Keratinocyte (primary cell): Measurements from ENCODE around the gene POM121L2. TPM values are rescaled to one million over a fixed set of nuclear protein-coding genes. Genes with fewer than 3 reads are reported as not detected.

ENCODE experiments used
- DNase-seq: peaks from one replicate; pipeline ENCODE4 v3.0.0-alpha.2; 2011; ENCODE audit warnings: low read depth, missing footprints, low spot score
- FAIRE-seq: peaks from 2 replicates; lab custom pipeline; 2011; peaks lifted over from hg19 to GRCh38; lab: Jason Lieb, UNC
- H2AFZ ChIP-seq: 2 replicates; pipeline ENCODE4 v1.6.0; 2012; ENCODE audit warnings: low read length, control low read depth, inconsistent platforms; ENCODE audit not compliant: control insufficient read depth
- H3K27ac ChIP-seq: 2 replicates; pipeline ENCODE4 v1.5.1; 2011; ENCODE audit warnings: low read length; ENCODE audit not compliant: control insufficient read depth, insufficient read depth
- H3K27me3 ChIP-seq: 3 replicates; pipeline ENCODE4 v1.6.0; 2011; ENCODE audit warnings: low read length; ENCODE audit not compliant: control insufficient read depth, insufficient read depth; ENCODE audit errors: extremely low read depth
- H3K36me3 ChIP-seq, 2 experiments: 2 replicates in 1 of 2; 3 replicates in 1 of 2; pipeline ENCODE4 v1.5.1; 2011; ENCODE audit warnings: low read length in 2 of 2, mild to moderate bottlenecking in 1 of 2; ENCODE audit not compliant: control insufficient read depth in 2 of 2, insufficient read depth in 2 of 2; ENCODE audit errors: extremely low read depth in 1 of 2
- H3K4me1 ChIP-seq: 3 replicates; pipeline ENCODE4 v1.5.1; 2011; ENCODE audit warnings: low read length; ENCODE audit not compliant: control insufficient read depth, insufficient read depth; ENCODE audit errors: extremely low read depth
- H3K4me2 ChIP-seq: 3 replicates; pipeline ENCODE4 v1.6.0; 2011; ENCODE audit warnings: low read depth, low read length; ENCODE audit not compliant: control insufficient read depth, insufficient read depth; ENCODE audit errors: extremely low read depth
- H3K4me3 ChIP-seq, 3 experiments: fragments of 200-600 bp in 1 of 3; sonication (generic) in 1 of 3; 2 replicates in 2 of 3; 3 replicates in 1 of 3; pipeline ENCODE4 v1.5.1; 2011 to 2016; ENCODE audit warnings: low read length in 3 of 3, mild to moderate bottlenecking in 3 of 3, control low read depth in 2 of 3, inconsistent platforms in 1 of 3, low read depth in 1 of 3, mixed read lengths in 1 of 3, mixed run types in 1 of 3, moderate library complexity in 1 of 3; ENCODE audit not compliant: control insufficient read depth in 2 of 3, insufficient read depth in 2 of 3; ENCODE audit errors: extremely low read depth in 1 of 3
- H3K79me2 ChIP-seq: 2 replicates; pipeline ENCODE4 v1.6.0; 2012; ENCODE audit warnings: low read length; ENCODE audit not compliant: control insufficient read depth, insufficient read depth
- H3K9ac ChIP-seq: 3 replicates; pipeline ENCODE4 v1.6.0; 2011; ENCODE audit warnings: low read length; ENCODE audit not compliant: control insufficient read depth, insufficient read depth; ENCODE audit errors: extremely low read depth
- H3K9me1 ChIP-seq: 3 replicates; pipeline ENCODE4 v1.6.0; 2011; ENCODE audit warnings: low read length; ENCODE audit not compliant: control insufficient read depth, insufficient read depth; ENCODE audit errors: extremely low read depth
- H3K9me3 ChIP-seq: 2 replicates; pipeline ENCODE4 v1.5.1; 2012; ENCODE audit warnings: low read depth, low read length; ENCODE audit not compliant: control insufficient read depth
- H4K20me1 ChIP-seq: 3 replicates; pipeline ENCODE4 v1.6.0; 2011; ENCODE audit warnings: low read length; ENCODE audit not compliant: control insufficient read depth, insufficient read depth; ENCODE audit errors: extremely low read depth
- CTCF ChIP-seq, 3 experiments: IDR thresholded peaks in 1 of 3; conservative IDR thresholded peaks in 1 of 3; optimal IDR thresholded peaks in 1 of 3; 2 replicates in 2 of 3; 3 replicates in 1 of 3; pipeline versions ENCODE3 to v1.5.1; 2011; ENCODE audit warnings: low read length in 3 of 3, mild to moderate bottlenecking in 3 of 3, moderate library complexity in 2 of 3, control low read depth in 1 of 3, inconsistent platforms in 1 of 3; ENCODE audit not compliant: insufficient read depth in 2 of 3; ENCODE audit errors: extremely low read depth in 1 of 3
- EZH2 ChIP-seq: IDR thresholded peaks from one replicate; pipeline ENCODE4 v1.6.1; 2012; ENCODE audit warnings: inconsistent platforms, mild to moderate bottlenecking, low read length, moderate library complexity
- dilution Hi-C: fragments of 300-500 bp; cut with MboI; formaldehyde crosslinking; loops from one replicate; pipeline ENCODE4 v1.7.0; 2020; ENCODE audit warnings: low sequenced_read_pairs; ENCODE audit not compliant: extremely low pct_ligation_motif_present
- polyA plus RNA-seq, 5 experiments: library from polyadenylated mRNA; depleted of rRNA in 3 of 5; stranded (reverse) in 3 of 5; stranded (forward) in 1 of 5; unstranded in 1 of 5; fragments of >200 nt; gene quantifications; 1 replicate in 1 of 5; 2 replicates in 3 of 5; 3 replicates in 1 of 5; pipeline versions ENCODE4 v1.2.1 to v1.2.3, GENCODE V29; 2011 to 2012; ENCODE audit warnings: missing spikeins in 2 of 5, low read depth in 1 of 5, low replicate concordance in 1 of 5

The POM121L2 gene
- polyA plus RNA-seq, 1 donor (not counting 4 experiments of a cell fraction or from before 2014, with no cell fraction given): not detected

GRCh38 chr6:27290065-27290849 lies 21.8 kb downstream of the POM121L2 start:
- peak overlapping the region; percentile 78 for H3K4me2 ChIP-seq
- dilution Hi-C loops: no loop called here
- no peak overlapping the region for H3K27ac ChIP-seq
- no peaks in the 10 kb centered on the region for H3K9me1 ChIP-seq
- peak overlapping the region; percentile 41 for H2AFZ ChIP-seq
- H3K36me3 ChIP-seq: no peaks in the 10 kb centered on the region
- no peak for TF ChIP-seq CTCF (optimal IDR thresholded peaks at IDR 0.05 in 1 of 3, IDR thresholded peaks at IDR 0.05 in 1 of 3, conservative IDR thresholded peaks at IDR 0.05 in 1 of 3; ENCODE audit: extremely low read depth in 1 of 3, insufficient read depth in 2 of 3, low read length in 3 of 3)
- peaks cover 16% of the 10 kb centered on the region for H3K4me1 ChIP-seq
- DNase-seq (no peak), FAIRE-seq (peak; percentile 76)
- no peaks in the 10 kb centered on the region for H4K20me1 ChIP-seq
- H3K27me3 ChIP-seq: peaks cover 13% of the 10 kb centered on the region
- H3K9me3 ChIP-seq: no peaks in the 10 kb centered on the region
- H3K9ac ChIP-seq: peak overlapping the region; percentile 23
- H3K4me3 ChIP-seq: peak overlapping the region; percentile 11 to 62 (median 61)
- no peaks in the 10 kb centered on the region for H3K79me2 ChIP-seq

GRCh38 chr6:27288136-27289044 lies 23.7 kb downstream of the POM121L2 start:
- H3K36me3 ChIP-seq: no peaks in the 10 kb centered on the region
- no peak for DNase-seq
- peaks cover 25% of the 10 kb centered on the region for H3K27me3 ChIP-seq
- H3K9me3 ChIP-seq: no peaks in the 10 kb centered on the region
- peak overlapping the region; percentile 79 for H3K4me2 ChIP-seq
- H2AFZ ChIP-seq: peak overlapping the region; percentile 48
- H3K4me1 ChIP-seq: peaks cover 7% of the 10 kb centered on the region
- H3K9ac ChIP-seq: no peak overlapping the region
- dilution Hi-C loops: no loop called here
- no peak for FAIRE-seq
- peak overlapping the region; percentile 26 to 67 (median 50) for H3K4me3 ChIP-seq
- no peaks in the 10 kb centered on the region for H3K79me2 ChIP-seq
- no peaks in the 10 kb centered on the region for H4K20me1 ChIP-seq
- H3K27ac ChIP-seq: no peak overlapping the region
- H3K9me1 ChIP-seq: no peaks in the 10 kb centered on the region
- TF ChIP-seq EZH2: peak; percentile 45
- no peak for TF ChIP-seq CTCF (optimal IDR thresholded peaks at IDR 0.05 in 1 of 3, IDR thresholded peaks at IDR 0.05 in 1 of 3, conservative IDR thresholded peaks at IDR 0.05 in 1 of 3; ENCODE audit: extremely low read depth in 1 of 3, insufficient read depth in 2 of 3, low read length in 3 of 3)
